GM23338 (cell line): ENCODE results near the gene KRT9. TPM values are rescaled to one million over a fixed set of nuclear protein-coding genes. Genes with fewer than 3 reads are reported as not detected.
"Not testable (repeated sequence)": the region's sequence is repeated elsewhere in the genome, so short reads cannot be mapped to it uniquely, and the experiment has no call there.

Source experiments
- ATAC-seq: fragments of 200-7000 bp; cut with Tn5 transposase; 3 replicates; pipeline ENCODE4 v1.9.1; 2020
- DNase-seq: peaks from one replicate; pipeline ENCODE4 v3.0.0-alpha.2; 2015; ENCODE audit warnings: low spot score
- H2AFZ ChIP-seq: fragments of 200-600 bp; sonication (generic); 2 replicates; pipeline ENCODE4 v1.8.0; 2016; ENCODE audit warnings: antibody characterized with exemption, mild to moderate bottlenecking, moderate library complexity
- H3F3A ChIP-seq: fragments of 200-600 bp; sonication (generic); replicated peaks from 2 replicates; pipeline ENCODE4 v1.8.0; 2017; ENCODE audit warnings: antibody characterized with exemption, mixed run types, low read depth
- H3K27ac ChIP-seq: fragments of 200-600 bp; sonication (generic); 2 replicates; pipeline ENCODE4 v1.6.1; 2016; ENCODE audit warnings: low read depth
- H3K27me3 ChIP-seq: fragments of 200-600 bp; sonication (generic); 2 replicates; pipeline ENCODE4 v1.8.0; 2016; ENCODE audit warnings: mild to moderate bottlenecking, mixed run types, moderate library complexity; ENCODE audit not compliant: insufficient read depth
- H3K36me3 ChIP-seq: fragments of 200-600 bp; sonication (generic); 2 replicates; pipeline ENCODE4 v1.8.0; 2016; ENCODE audit warnings: mild to moderate bottlenecking; ENCODE audit not compliant: insufficient read depth
- H3K4me1 ChIP-seq: fragments of 200-600 bp; sonication (generic); 2 replicates; pipeline ENCODE4 v1.8.0; 2016; ENCODE audit warnings: mild to moderate bottlenecking, moderate library complexity; ENCODE audit not compliant: insufficient read depth
- H3K4me2 ChIP-seq: fragments of 200-600 bp; sonication (generic); 2 replicates; pipeline ENCODE4 v1.7.1; 2017; ENCODE audit warnings: mixed run types
- H3K4me3 ChIP-seq: fragments of 200-600 bp; sonication (generic); 2 replicates; pipeline ENCODE4 v1.6.1; 2016; ENCODE audit warnings: mixed run types
- H3K79me2 ChIP-seq: fragments of 200-600 bp; sonication (generic); replicated peaks from 2 replicates; pipeline ENCODE4 v1.8.0; 2017; ENCODE audit warnings: mild to moderate bottlenecking; ENCODE audit not compliant: insufficient read depth
- H3K9me2 ChIP-seq: fragments of 200-600 bp; sonication (generic); 2 replicates; pipeline ENCODE4 v1.8.0; 2017; ENCODE audit not compliant: insufficient read depth
- H4K20me1 ChIP-seq: fragments of 200-600 bp; sonication (generic); replicated peaks from 2 replicates; pipeline ENCODE4 v1.8.0; 2017; ENCODE audit warnings: mild to moderate bottlenecking; ENCODE audit not compliant: insufficient read depth
- H3K27ac Mint-ChIP-seq: 2 replicates; pipeline ENCODE4 v1.8.0; 2020; ENCODE audit warnings: inconsistent platforms, mild to moderate bottlenecking, moderate library complexity, mixed read lengths
- H3K27me3 Mint-ChIP-seq: 3 replicates; pipeline ENCODE4 v1.8.0; 2022; ENCODE audit warnings: low read depth, mild to moderate bottlenecking, moderate library complexity, mixed read lengths, inconsistent platforms; ENCODE audit not compliant: insufficient read depth, poor library complexity
- H3K36me3 Mint-ChIP-seq: 3 replicates; pipeline ENCODE4 v1.8.0; 2021; ENCODE audit warnings: low read depth, mild to moderate bottlenecking, inconsistent platforms, moderate library complexity, mixed read lengths
- H3K4me1 Mint-ChIP-seq: 3 replicates; pipeline ENCODE4 v1.8.0; 2020; ENCODE audit warnings: mild to moderate bottlenecking, inconsistent platforms, mixed read lengths
- H3K4me3 Mint-ChIP-seq: 3 replicates; pipeline ENCODE4 v1.8.0; 2021; ENCODE audit warnings: moderate library complexity, mild to moderate bottlenecking, inconsistent platforms, mixed read lengths
- H3K9me3 Mint-ChIP-seq: 3 replicates; pipeline ENCODE4 v1.8.0; 2020; ENCODE audit warnings: moderate library complexity, mild to moderate bottlenecking, inconsistent platforms, mixed read lengths
- CTCF ChIP-seq, 2 experiments: fragments of 200-600 bp in 1 of 2; sonication (generic) in 1 of 2; conservative IDR thresholded peaks; 2 replicates each; pipeline versions ENCODE4 v1.5.1 to v1.6.1; 2016 to 2017; ENCODE audit warnings: antibody characterized with exemption in 2 of 2, low read depth in 2 of 2, mild to moderate bottlenecking in 2 of 2, moderate library complexity in 1 of 2
- REST ChIP-seq: IDR thresholded peaks from one replicate; pipeline ENCODE4 v1.6.1; 2018; ENCODE audit warnings: antibody characterized with exemption; ENCODE audit not compliant: unreplicated experiment
- polyA plus RNA-seq: library from polyadenylated mRNA; unstranded; fragments of >200 nt; fragmentation: Nextera tagmentation; extraction: Ambion mirVana; gene quantifications from 2 replicates; pipeline ENCODE4 v1.2.1, GENCODE V29; 2016
- total RNA-seq: library from RNA; depleted of rRNA; stranded (reverse); fragments of >200 nt; shearing (Covaris generic); gene quantifications from 2 replicates; pipeline ENCODE4 v1.2.3, GENCODE V29; 2014

KRT9 gene
- total and polyA plus RNA-seq, 2 experiments from 2014 or later: not detected

GRCh38 chr17:41616486-41616885 lies 44.6 kb upstream of the KRT9 start:
- not testable (repeated sequence) for H3F3A ChIP-seq, H3K9me3 Mint-ChIP-seq, H3K79me2 ChIP-seq, H3K36me3 ChIP-seq, H3K9me2 ChIP-seq, H2AFZ ChIP-seq, H3K36me3 Mint-ChIP-seq, H3K4me2 ChIP-seq, H4K20me1 ChIP-seq, H3K27ac ChIP-seq, H3K27me3 ChIP-seq, ATAC-seq, H3K4me3 ChIP-seq, H3K4me1 ChIP-seq, H3K27ac Mint-ChIP-seq, H3K4me3 Mint-ChIP-seq
- H3K4me1 Mint-ChIP-seq: peaks cover 17% of the 10 kb centered on the region; the same call in 2 of the 3 replicates
- DNase-seq: peak; percentile 34
- peaks cover 21% of the 10 kb centered on the region for H3K27me3 Mint-ChIP-seq

GRCh38 chr17:41615454-41615853 lies 43.6 kb upstream of the KRT9 start:
- Mint-ChIP-seq H3K9me3 (no peaks in the 10 kb centered on the region; the same call in 2 of the 3 replicates), H3K36me3 (no peaks in the 10 kb centered on the region), H3K4me3 (no peak overlapping the region), H3K27me3 (peaks cover 22% of the 10 kb centered on the region), H3K27ac (no peak overlapping the region), H3K4me1 (peaks cover 14% of the 10 kb centered on the region; the same call in 2 of the 3 replicates)
- peak; percentile 62 for DNase-seq
- TF ChIP-seq CTCF (conservative IDR thresholded peaks at IDR 0.05; ENCODE audit: low read depth in 2 of 2) (0 out of 4 replicates have a peak, but pooled peaks of 1 of the 2 experiments have one; percentile 20), REST (no peak)
- ATAC-seq: peak; percentile 45
- Histone ChIP-seq H3K36me3 (no peaks in the 10 kb centered on the region), H3K79me2 (no peaks in the 10 kb centered on the region), H3K27ac (no peak overlapping the region), H3K9me2 (no peaks in the 10 kb centered on the region), H3F3A (no peaks in the 10 kb centered on the region), H3K4me3 (no peak overlapping the region), H3K27me3 (no peaks in the 10 kb centered on the region), H3K4me1 (no peaks in the 10 kb centered on the region), H3K4me2 (no peak overlapping the region), H2AFZ (no peak overlapping the region), H4K20me1 (no peaks in the 10 kb centered on the region)

GRCh38 chr17:41614767-41615166 lies 42.9 kb upstream of the KRT9 start:
- H3K36me3 Mint-ChIP-seq, H4K20me1 ChIP-seq, H3K36me3 ChIP-seq, H3K4me3 Mint-ChIP-seq, H3K79me2 ChIP-seq, H3K9me3 Mint-ChIP-seq, H2AFZ ChIP-seq, H3K4me3 ChIP-seq, DNase-seq, H3K4me2 ChIP-seq, H3K27ac ChIP-seq, ATAC-seq, H3K27me3 ChIP-seq, H3F3A ChIP-seq, H3K9me2 ChIP-seq, H3K27ac Mint-ChIP-seq, H3K4me1 ChIP-seq: not testable (repeated sequence)
- Mint-ChIP-seq H3K4me1 (peaks cover 17% of the 10 kb centered on the region; the same call in 2 of the 3 replicates), H3K27me3 (peaks cover 22% of the 10 kb centered on the region)
